ENCODE results near the gene TMED5.

TMED5 gene

DNA sequence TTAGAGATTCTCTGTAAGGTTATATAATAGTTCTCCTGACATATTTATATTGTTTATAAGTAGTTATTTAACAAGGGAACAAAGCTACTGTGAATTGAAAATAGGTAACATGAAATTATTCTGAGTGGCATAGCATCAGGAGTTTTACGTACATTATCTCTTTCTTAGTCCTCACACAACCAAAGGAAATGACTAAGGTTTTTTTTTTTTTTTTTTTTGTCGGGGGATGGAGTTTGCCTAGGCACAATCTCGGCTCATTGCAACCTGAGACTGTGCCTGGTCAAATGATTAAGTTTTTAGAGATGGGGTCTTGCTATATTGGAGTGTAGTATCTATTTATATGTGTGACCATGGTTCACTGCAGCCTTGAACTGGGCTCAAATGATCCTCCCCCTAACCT lies 24.9 kb downstream of the TMED5 start:
- Histone ChIP-seq H3K18ac (ENCODE audit: low read depth in 1 of 2, low read length in 2 of 2) (no peak overlapping the region), H2BK5ac (ENCODE audit: low read depth, low read length, poor library complexity, severe bottlenecking) (no peak overlapping the region), H2BK15ac (ENCODE audit: low read depth, poor library complexity, severe bottlenecking) (no peak overlapping the region), H4K8ac (ENCODE audit: low read length) (no peak overlapping the region), H2BK12ac (ENCODE audit: low read length in 2 of 2) (no peak overlapping the region), H3K27me3 (ENCODE audit: control insufficient read depth in 1 of 2, insufficient read depth in 1 of 2, low read length in 2 of 2) (no peaks in the 10 kb centered on the region), H2AK5ac (ENCODE audit: low read length, severe bottlenecking) (no peak overlapping the region), H3K9me3 (ENCODE audit: control insufficient read depth, low read length) (no peaks in the 10 kb centered on the region), H3K4ac (ENCODE audit: low read depth in 1 of 2, low read length in 2 of 2) (no peak overlapping the region), H3K27ac (ENCODE audit: low read length, poor library complexity, severe bottlenecking) (no peak overlapping the region), H3K4me1 (ENCODE audit: control insufficient read depth, insufficient read depth, low read depth, low read length) (no peaks in the 10 kb centered on the region), H2AFZ (ENCODE audit: low read depth, low read length) (no peak overlapping the region), H3K79me1 (replicated peaks; ENCODE audit: low read length, poor library complexity, severe bottlenecking) (peaks cover 9% of the 10 kb centered on the region), H3K4me3 (ENCODE audit: insufficient read depth in 1 of 2, low read depth in 1 of 2, low read length in 2 of 2) (no peak overlapping the region), H2BK120ac (ENCODE audit: low read depth, low read length) (no peak overlapping the region), H3K4me2 (ENCODE audit: low read length, poor library complexity, severe bottlenecking) (no peak overlapping the region), H3K36me3 (ENCODE audit: control insufficient read depth in 1 of 2, insufficient read depth in 2 of 2, low read depth in 1 of 2, low read length in 2 of 2) (peaks cover 9 to 97% of the 10 kb centered on the region in 2 experiments), H3K9ac (ENCODE audit: low read length) (no peak overlapping the region), H3K23ac (ENCODE audit: low read length in 2 of 2) (no peak overlapping the region), H3K14ac (ENCODE audit: low read length in 2 of 2) (no peak overlapping the region), H4K91ac (ENCODE audit: low read length) (no peak overlapping the region)
- no peak for DNase-seq
- 40% methylated on average over 1 of the region's 3 CpGs for WGBS

DNA sequence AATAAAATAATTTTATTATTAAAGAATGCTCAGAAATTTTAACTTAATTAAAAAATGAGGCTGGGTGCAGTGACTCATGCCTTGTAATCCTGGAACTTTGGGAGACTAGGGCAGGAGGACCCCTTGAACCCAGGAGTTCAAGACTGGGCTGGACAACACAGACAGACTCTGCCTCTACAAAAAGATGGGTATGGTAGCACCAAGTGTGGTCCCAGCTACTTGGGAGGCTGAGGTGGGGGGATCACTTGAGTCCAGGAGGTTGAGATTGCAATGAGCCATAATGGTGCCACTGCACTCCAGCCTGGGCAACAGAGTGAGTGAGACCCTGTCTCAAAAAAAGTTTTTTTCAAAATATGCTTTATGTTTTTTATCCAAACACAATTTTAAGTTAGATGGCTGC lies 25.3 kb downstream of the TMED5 start:
- H3K14ac ChIP-seq (ENCODE audit: low read length in 2 of 2): no peak overlapping the region
- no peak overlapping the region for H3K23ac ChIP-seq (ENCODE audit: low read length in 2 of 2)
- no peak overlapping the region for H3K9ac ChIP-seq (ENCODE audit: low read length)
- H3K4me3 ChIP-seq (ENCODE audit: insufficient read depth in 1 of 2, low read depth in 1 of 2, low read length in 2 of 2): no peak overlapping the region
- no peak overlapping the region for H2BK12ac ChIP-seq (ENCODE audit: low read length in 2 of 2)
- DNase-seq: no peak
- H3K18ac ChIP-seq (ENCODE audit: low read depth in 1 of 2, low read length in 2 of 2): no peak overlapping the region
- H3K4me2 ChIP-seq (ENCODE audit: low read length, poor library complexity, severe bottlenecking): no peak overlapping the region
- H2AK5ac ChIP-seq (ENCODE audit: low read length, severe bottlenecking): no peak overlapping the region
- H4K91ac ChIP-seq (ENCODE audit: low read length): no peak overlapping the region
- peaks cover 9 to 97% of the 10 kb centered on the region in 2 experiments for H3K36me3 ChIP-seq (ENCODE audit: control insufficient read depth in 1 of 2, insufficient read depth in 2 of 2, low read depth in 1 of 2, low read length in 2 of 2)
- H3K79me1 ChIP-seq (replicated peaks; ENCODE audit: low read length, poor library complexity, severe bottlenecking): peaks cover 9% of the 10 kb centered on the region
- no peak overlapping the region for H3K27ac ChIP-seq (ENCODE audit: low read length, poor library complexity, severe bottlenecking)
- H3K4ac ChIP-seq (ENCODE audit: low read depth in 1 of 2, low read length in 2 of 2): no peak overlapping the region
- no peaks in the 10 kb centered on the region for H3K9me3 ChIP-seq (ENCODE audit: control insufficient read depth, low read length)
- H2BK15ac ChIP-seq (ENCODE audit: low read depth, poor library complexity, severe bottlenecking): no peak overlapping the region
- no peak overlapping the region for H4K8ac ChIP-seq (ENCODE audit: low read length)
- no peak overlapping the region for H2BK120ac ChIP-seq (ENCODE audit: low read depth, low read length)
- H2AFZ ChIP-seq (ENCODE audit: low read depth, low read length): no peak overlapping the region
- H3K27me3 ChIP-seq (ENCODE audit: control insufficient read depth in 1 of 2, insufficient read depth in 1 of 2, low read length in 2 of 2): no peaks in the 10 kb centered on the region
- no peaks in the 10 kb centered on the region for H3K4me1 ChIP-seq (ENCODE audit: control insufficient read depth, insufficient read depth, low read depth, low read length)
- no peak overlapping the region for H2BK5ac ChIP-seq (ENCODE audit: low read depth, low read length, poor library complexity, severe bottlenecking)

DNA sequence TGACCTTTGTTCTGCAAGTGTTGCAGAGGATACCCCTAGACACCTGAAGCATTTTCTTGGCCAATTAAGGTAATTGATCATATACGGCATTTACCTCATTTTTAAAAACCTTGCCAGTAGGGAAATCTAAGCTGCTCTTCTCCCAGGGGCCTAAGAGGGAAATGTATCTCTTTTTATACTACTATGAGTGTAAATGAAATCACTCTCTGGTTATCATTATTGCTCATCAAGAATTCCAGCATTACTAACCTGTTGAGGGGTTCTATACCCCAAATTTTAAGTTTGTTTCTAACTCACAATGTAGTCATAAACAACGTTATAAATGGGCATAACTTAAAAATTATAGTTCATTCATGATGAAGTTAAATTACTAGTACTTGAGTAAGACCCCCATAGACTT lies 27.4 kb downstream of the TMED5 start:
- Histone ChIP-seq H3K79me1 (replicated peaks; ENCODE audit: low read length, poor library complexity, severe bottlenecking) (peaks cover 11% of the 10 kb centered on the region), H3K14ac (ENCODE audit: low read length in 2 of 2) (no peak overlapping the region), H3K27ac (ENCODE audit: low read length, poor library complexity, severe bottlenecking) (no peak overlapping the region), H4K8ac (ENCODE audit: low read length) (no peak overlapping the region), H3K36me3 (ENCODE audit: control insufficient read depth in 1 of 2, insufficient read depth in 2 of 2, low read depth in 1 of 2, low read length in 2 of 2) (peaks cover 7 to 98% of the 10 kb centered on the region in 2 experiments), H2BK12ac (ENCODE audit: low read length in 2 of 2) (no peak overlapping the region), H2AFZ (ENCODE audit: low read depth, low read length) (no peak overlapping the region), H3K4me3 (ENCODE audit: insufficient read depth in 1 of 2, low read depth in 1 of 2, low read length in 2 of 2) (no peak overlapping the region), H3K4ac (ENCODE audit: low read depth in 1 of 2, low read length in 2 of 2) (no peak overlapping the region), H2BK120ac (ENCODE audit: low read depth, low read length) (no peak overlapping the region), H2AK5ac (ENCODE audit: low read length, severe bottlenecking) (no peak overlapping the region), H3K4me2 (ENCODE audit: low read length, poor library complexity, severe bottlenecking) (no peak overlapping the region), H3K27me3 (ENCODE audit: control insufficient read depth in 1 of 2, insufficient read depth in 1 of 2, low read length in 2 of 2) (no peaks in the 10 kb centered on the region), H4K91ac (ENCODE audit: low read length) (no peak overlapping the region), H2BK15ac (ENCODE audit: low read depth, poor library complexity, severe bottlenecking) (no peak overlapping the region), H3K18ac (ENCODE audit: low read depth in 1 of 2, low read length in 2 of 2) (no peak overlapping the region), H3K4me1 (ENCODE audit: control insufficient read depth, insufficient read depth, low read depth, low read length) (no peaks in the 10 kb centered on the region), H2BK5ac (ENCODE audit: low read depth, low read length, poor library complexity, severe bottlenecking) (no peak overlapping the region), H3K9me3 (ENCODE audit: control insufficient read depth, low read length) (no peaks in the 10 kb centered on the region), H3K9ac (ENCODE audit: low read length) (no peak overlapping the region), H3K23ac (ENCODE audit: low read length in 2 of 2) (no peak overlapping the region)
- no peak for DNase-seq
- no CpG with 5 or more reads among the region's 2 CpGs for WGBS

DNA sequence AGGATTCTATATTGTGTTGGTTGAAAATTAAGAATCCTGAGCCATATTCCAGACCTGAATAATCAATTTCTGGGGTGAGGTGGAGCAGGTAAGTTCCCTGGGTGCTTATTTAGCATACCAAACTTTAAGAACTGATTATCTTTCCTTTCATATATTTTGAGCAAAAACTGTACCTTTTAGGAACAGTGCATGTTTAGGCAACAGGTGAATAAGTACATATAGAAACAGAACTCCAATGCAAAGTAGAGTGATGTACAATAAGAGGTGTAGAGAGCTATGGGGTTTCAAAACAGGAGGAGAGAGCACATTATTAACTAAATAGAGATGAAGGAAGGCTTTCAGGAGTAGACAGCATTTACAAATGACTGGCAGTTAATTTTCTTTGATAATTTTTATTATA lies 28.7 kb downstream of the TMED5 start:
- Histone ChIP-seq H2AFZ (ENCODE audit: low read depth, low read length) (no peak overlapping the region), H3K14ac (ENCODE audit: low read length in 2 of 2) (no peak overlapping the region), H3K27me3 (ENCODE audit: control insufficient read depth in 1 of 2, insufficient read depth in 1 of 2, low read length in 2 of 2) (no peaks in the 10 kb centered on the region), H2BK12ac (ENCODE audit: low read length in 2 of 2) (no peak overlapping the region), H3K9me3 (ENCODE audit: control insufficient read depth, low read length) (no peaks in the 10 kb centered on the region), H3K4me3 (ENCODE audit: insufficient read depth in 1 of 2, low read depth in 1 of 2, low read length in 2 of 2) (no peak overlapping the region), H3K79me1 (replicated peaks; ENCODE audit: low read length, poor library complexity, severe bottlenecking) (peaks cover 8% of the 10 kb centered on the region), H3K4me2 (ENCODE audit: low read length, poor library complexity, severe bottlenecking) (no peak overlapping the region), H2BK15ac (ENCODE audit: low read depth, poor library complexity, severe bottlenecking) (no peak overlapping the region), H4K8ac (ENCODE audit: low read length) (no peak overlapping the region), H3K36me3 (ENCODE audit: control insufficient read depth in 1 of 2, insufficient read depth in 2 of 2, low read depth in 1 of 2, low read length in 2 of 2) (peaks cover 3 to 91% of the 10 kb centered on the region in 2 experiments), H4K91ac (ENCODE audit: low read length) (no peak overlapping the region), H3K9ac (ENCODE audit: low read length) (no peak overlapping the region), H2AK5ac (ENCODE audit: low read length, severe bottlenecking) (no peak overlapping the region), H2BK120ac (ENCODE audit: low read depth, low read length) (no peak overlapping the region), H3K23ac (ENCODE audit: low read length in 2 of 2) (no peak overlapping the region), H3K4ac (ENCODE audit: low read depth in 1 of 2, low read length in 2 of 2) (no peak overlapping the region), H3K4me1 (ENCODE audit: control insufficient read depth, insufficient read depth, low read depth, low read length) (no peaks in the 10 kb centered on the region), H2BK5ac (ENCODE audit: low read depth, low read length, poor library complexity, severe bottlenecking) (no peak overlapping the region), H3K18ac (ENCODE audit: low read depth in 1 of 2, low read length in 2 of 2) (no peak overlapping the region), H3K27ac (ENCODE audit: low read length, poor library complexity, severe bottlenecking) (no peak overlapping the region)
- no peak for DNase-seq
